Measurements from ENCODE around the gene RENBP. TPM values are rescaled to one million over a fixed set of nuclear protein-coding genes. Genes with fewer than 3 reads are reported as not detected.

Gene RENBP
- total RNA-seq, 1 experiment from 2014 or later, result 7.1 TPM

GRCh38 chrX:153957224-153957623 lies 12.8 kb upstream of the RENBP start:
- H3K9ac ChIP-seq (ENCODE audit: extremely low read depth, insufficient read length, low read length), result no peak overlapping the region
- no peak overlapping the region for H2BK12ac ChIP-seq (ENCODE audit: insufficient read length, low read depth, low read length)
- H2BK120ac ChIP-seq (ENCODE audit: low read depth, low read length, poor library complexity, severe bottlenecking), result no peak overlapping the region
- no peaks in the 10 kb centered on the region for H3K27me3 Mint-ChIP-seq (ENCODE audit: low read depth)
- H2AFZ ChIP-seq (ENCODE audit: low read length), result no peak overlapping the region
- WGBS (ENCODE audit: extremely low coverage, insufficient read length, low lambda C conversion rate), result no CpG with 5 or more reads among the region's 17 CpGs
- peak overlapping the region in 1 of 3 experiments; percentile 22; a peak in 1 of 7 replicates for H3K27ac Mint-ChIP-seq
- H3K36me3 Mint-ChIP-seq (ENCODE audit: insufficient read depth in 1 of 3, low read depth in 3 of 3), result peaks cover 76 to 96% (median 90%) of the 10 kb centered on the region in 3 experiments
- no peaks in the 10 kb centered on the region for H3K79me2 ChIP-seq (ENCODE audit: insufficient read depth, low read length)
- TF ChIP-seq CTCF (conservative IDR thresholded peaks at IDR 0.05), result no peak
- H2BK5ac ChIP-seq (ENCODE audit: insufficient read length, low read length), result no peak overlapping the region
- H3T11ph ChIP-seq (ENCODE audit: low read length), result no peak overlapping the region
- no peak overlapping the region for H3K4me3 Mint-ChIP-seq
- no peak overlapping the region for H3K14ac ChIP-seq (ENCODE audit: insufficient read depth, low read length)
- H4K20me1 ChIP-seq (ENCODE audit: control insufficient read depth, insufficient read depth, insufficient read length), result no peaks in the 10 kb centered on the region
- H3K56ac ChIP-seq (ENCODE audit: insufficient read length, low read depth, low read length), result no peak overlapping the region
- no peak overlapping the region for H3K4ac ChIP-seq (ENCODE audit: low read depth, low read length)
- peaks cover 5% of the 10 kb centered on the region for H3K9me3 ChIP-seq (ENCODE audit: control insufficient read depth, low read depth, low read length)
- H4K91ac ChIP-seq (ENCODE audit: insufficient read length, low read depth, low read length), result no peak overlapping the region
- H2BK20ac ChIP-seq (ENCODE audit: low read depth, low read length, poor library complexity, severe bottlenecking), result no peak overlapping the region
- H3K4me1 ChIP-seq (ENCODE audit: insufficient read depth, low read length), result no peaks in the 10 kb centered on the region
- peaks cover 0 to 6% of the 10 kb centered on the region in 2 experiments; a peak in 1 of 4 replicates for H3K4me1 Mint-ChIP-seq
- no peak overlapping the region for H2BK15ac ChIP-seq (ENCODE audit: low read depth, low read length)
- no peak overlapping the region for H3K27ac ChIP-seq (ENCODE audit: insufficient read length, low read depth, low read length)
- no peak overlapping the region for H4K5ac ChIP-seq (ENCODE audit: insufficient read length, low read depth, low read length)
- H4K8ac ChIP-seq (replicated peaks; ENCODE audit: insufficient read length, low read depth, low read length), result no peak overlapping the region
- no peak overlapping the region for H3K23ac ChIP-seq (ENCODE audit: insufficient read length, low read depth, low read length)
- H2AK5ac ChIP-seq (ENCODE audit: insufficient read length, low read length), result no peak overlapping the region
- H3K79me1 ChIP-seq (ENCODE audit: insufficient read depth, low read depth, low read length, poor library complexity, severe bottlenecking), result no peaks in the 10 kb centered on the region
- H3K4me2 ChIP-seq (ENCODE audit: insufficient read depth, insufficient read length, low read length), result no peak overlapping the region
- H3K27me3 ChIP-seq (ENCODE audit: insufficient read depth, low read length), result no peaks in the 10 kb centered on the region
- no peaks in the 10 kb centered on the region; a peak in 1 of 5 replicates for H3K9me3 Mint-ChIP-seq
- H3K18ac ChIP-seq (ENCODE audit: insufficient read length, low read depth, low read length), result no peak overlapping the region
- DNase-seq, result no peak
- no peaks in the 10 kb centered on the region for H3K23me2 ChIP-seq (ENCODE audit: insufficient read length, low read depth, low read length, poor library complexity, severe bottlenecking)
